HepG2 (cell line): ENCODE data around the gene NLRP8.
"Not testable (repeated sequence)": the region's sequence is repeated elsewhere in the genome, so short reads cannot be mapped to it uniquely, and the experiment has no call there.

Experiments
- ATF6 ChIP-seq: sonication (generic); formaldehyde crosslinking; conservative IDR thresholded peaks from 2 replicates; pipeline ENCODE4 v1.4.0; 2020; ENCODE audit warnings: missing genetic modification reagents
- FOXP1 ChIP-seq, 2 experiments: fragments of 450-650 bp in 1 of 2; IDR thresholded peaks; 2 replicates each; pipeline ENCODE4 v1.6.1; 2017 to 2018; ENCODE audit warnings: antibody characterized with exemption in 1 of 2
- MYC ChIP-seq: sonication (generic); formaldehyde crosslinking; IDR thresholded peaks from 2 replicates; pipeline ENCODE4 v1.9.0; 2021; ENCODE audit warnings: missing genetic modification reagents, borderline replicate concordance
- POLR2A ChIP-seq, 2 experiments: IDR thresholded peaks; 2 replicates each; pipeline ENCODE4 v1.6.1; 2011; ENCODE audit warnings: low read depth in 2 of 2, low read length in 2 of 2, mild to moderate bottlenecking in 1 of 2, moderate library complexity in 1 of 2; ENCODE audit not compliant: insufficient read depth in 1 of 2

- not testable (repeated sequence) for TF ChIP-seq POLR2A (IDR thresholded peaks at IDR 0.05; ENCODE audit: insufficient read depth in 1 of 2, low read depth in 2 of 2, low read length in 2 of 2); FOXP1 (IDR thresholded peaks at IDR 0.05); FOXP1 (CRISPR knock-in tag; IDR thresholded peaks at IDR 0.05); MYC (CRISPR knock-in tag); ATF6 (CRISPR knock-in tag)
These were observed 2.9 kb downstream of the NLRP8 start for GRCh38 chr19:55950566-55950965.
